ENCODE measurements around the gene SERPINA12. TPM values are rescaled to one million over a fixed set of nuclear protein-coding genes. Genes with fewer than 3 reads are reported as not detected.

The SERPINA12 gene, protein sequence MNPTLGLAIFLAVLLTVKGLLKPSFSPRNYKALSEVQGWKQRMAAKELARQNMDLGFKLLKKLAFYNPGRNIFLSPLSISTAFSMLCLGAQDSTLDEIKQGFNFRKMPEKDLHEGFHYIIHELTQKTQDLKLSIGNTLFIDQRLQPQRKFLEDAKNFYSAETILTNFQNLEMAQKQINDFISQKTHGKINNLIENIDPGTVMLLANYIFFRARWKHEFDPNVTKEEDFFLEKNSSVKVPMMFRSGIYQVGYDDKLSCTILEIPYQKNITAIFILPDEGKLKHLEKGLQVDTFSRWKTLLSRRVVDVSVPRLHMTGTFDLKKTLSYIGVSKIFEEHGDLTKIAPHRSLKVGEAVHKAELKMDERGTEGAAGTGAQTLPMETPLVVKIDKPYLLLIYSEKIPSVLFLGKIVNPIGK
- polyA plus RNA-seq = not detected
- long read RNA-seq, donor 1, partial matches to known transcripts = 36 of 36 reads
- long read RNA-seq, donor 1, other reads (novel, unspliced or antisense) = 0 of 36 reads
- long read RNA-seq, donor 2, partial matches to known transcripts = 132 of 132 reads
- long read RNA-seq, donor 2, other reads (novel, unspliced or antisense) = 0 of 132 reads
- long read RNA-seq, donor 3 = 0 reads
- long read RNA-seq, donor 4 = 0 reads
- long read RNA-seq, donor 5, partial matches to known transcripts = 46 of 46 reads
- long read RNA-seq, donor 5, other reads (novel, unspliced or antisense) = 0 of 46 reads
- long read RNA-seq, donor 6, partial matches to known transcripts = 63 of 63 reads
- long read RNA-seq, donor 6, other reads (novel, unspliced or antisense) = 0 of 63 reads
- long read RNA-seq, donor 7, partial matches to known transcripts = 5 of 12 reads
- long read RNA-seq, donor 7, other reads (novel, unspliced or antisense) = 7 of 12 reads
- long read RNA-seq, donor 8, partial matches to known transcripts = 208 of 213 reads
- long read RNA-seq, donor 8, other reads (novel, unspliced or antisense) = 5 of 213 reads
- long read RNA-seq, donor 9, partial matches to known transcripts = 84 of 84 reads
- long read RNA-seq, donor 9, other reads (novel, unspliced or antisense) = 0 of 84 reads
- long read RNA-seq, donor 10 = 0 reads
- long read RNA-seq, donor 11, partial matches to known transcripts = 132 of 132 reads
- long read RNA-seq, donor 11, other reads (novel, unspliced or antisense) = 0 of 132 reads

DNA sequence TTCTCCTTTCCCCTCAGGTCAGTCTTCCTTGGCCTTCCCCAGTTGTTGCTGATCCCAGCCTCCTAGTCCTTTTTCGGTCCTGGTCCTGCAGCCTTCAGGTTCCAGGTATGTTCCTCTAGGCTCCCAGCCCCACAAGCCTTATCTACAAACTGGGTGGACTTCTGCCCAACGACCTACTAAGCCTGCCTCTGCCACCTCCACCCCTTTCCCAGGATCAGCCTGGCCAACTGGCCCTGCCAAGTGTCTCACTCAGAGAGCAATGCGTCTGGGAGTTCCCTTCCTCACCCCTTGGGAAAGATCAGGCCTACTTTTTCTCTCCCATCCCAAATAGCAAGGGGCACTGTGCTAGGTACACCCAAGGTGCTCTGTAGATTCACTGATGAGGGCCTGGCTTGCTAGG, at the start of gene SERPINA12:
Gene SERPINA12 (minus strand): TSS at position 114 of the 400 bp plus-strand sequence. CDS start 11,072 bp downstream, outside the sequence.
- Histone ChIP-seq H3K9me3 (ENCODE audit: control insufficient read depth, low read depth, low read length) (no peaks in the 10 kb centered on the region), H3K36me3 (ENCODE audit: control insufficient read depth, insufficient read depth, low read length) (no peaks in the 10 kb centered on the region), H3K4me3 (ENCODE audit: low read length) (no peak within 1 kb of the TSS), H3K27me3 (ENCODE audit: control insufficient read depth, insufficient read depth, low read length) (no peaks in the 10 kb centered on the region), H3K27ac (ENCODE audit: low read length) (no peak within 1 kb of the TSS), H3K4me1 (ENCODE audit: control insufficient read depth, insufficient read depth, low read length) (no peaks in the 10 kb centered on the region)
- no peak for DNase-seq
- WGBS (ENCODE audit: insufficient coverage, low lambda C conversion rate) = no CpG with 5 or more reads among the region's 3 CpGs

DNA sequence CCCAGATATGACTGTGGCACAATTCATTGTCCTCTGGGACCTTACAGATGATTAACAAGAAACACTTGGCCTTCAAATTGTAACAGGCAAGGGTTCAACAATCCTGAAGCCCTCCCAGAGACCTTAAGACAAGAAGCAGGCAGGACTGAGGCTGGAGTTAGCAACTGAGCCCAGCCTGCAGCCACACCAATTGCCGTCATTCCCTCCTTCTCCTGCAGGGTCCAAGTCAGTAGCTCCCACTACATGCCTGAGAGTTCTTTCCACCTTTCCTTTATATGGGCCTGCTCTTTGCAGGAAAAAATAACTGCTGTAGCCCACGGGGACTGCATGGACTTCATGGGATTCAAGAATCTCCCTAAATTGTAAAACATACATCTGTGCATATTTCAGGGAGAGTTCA, 49.6 kb upstream of the SERPINA12 start:
- no peak for DNase-seq
- H3K27ac ChIP-seq (ENCODE audit: low read length) = no peak overlapping the region
- H3K4me1 ChIP-seq (ENCODE audit: control insufficient read depth, insufficient read depth, low read length) = peaks cover 11% of the 10 kb centered on the region
- peaks cover 4% of the 10 kb centered on the region for H3K36me3 ChIP-seq (ENCODE audit: control insufficient read depth, insufficient read depth, low read length)
- no peaks in the 10 kb centered on the region for H3K27me3 ChIP-seq (ENCODE audit: control insufficient read depth, insufficient read depth, low read length)
- H3K4me3 ChIP-seq (ENCODE audit: low read length) = no peak overlapping the region
- peaks cover 5% of the 10 kb centered on the region for H3K9me3 ChIP-seq (ENCODE audit: control insufficient read depth, low read depth, low read length)
- no CpG with 5 or more reads among the region's 2 CpGs for WGBS (ENCODE audit: insufficient coverage, low lambda C conversion rate)

DNA sequence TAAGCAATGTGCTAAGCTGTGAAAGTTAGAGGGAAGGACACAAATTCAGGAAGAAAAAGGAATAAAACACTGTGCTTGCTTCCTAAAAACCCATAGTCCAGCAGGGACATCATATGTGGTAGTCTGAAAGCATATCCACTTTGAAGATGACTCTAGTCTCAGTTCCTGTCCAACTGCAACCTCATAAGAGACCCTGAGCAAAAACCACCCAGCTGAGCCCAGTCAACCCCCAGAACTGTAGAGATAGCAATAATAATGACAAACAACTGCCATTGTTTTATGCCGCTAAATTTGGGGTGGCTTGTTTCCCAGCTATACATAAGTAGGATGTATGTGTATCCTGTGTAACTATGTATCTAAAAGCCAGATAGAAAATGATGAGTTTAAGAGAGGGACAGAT, 48.1 kb upstream of the SERPINA12 start:
- Histone ChIP-seq H3K9me3 (ENCODE audit: control insufficient read depth, low read depth, low read length) (peaks cover 5% of the 10 kb centered on the region), H3K27me3 (ENCODE audit: control insufficient read depth, insufficient read depth, low read length) (no peaks in the 10 kb centered on the region), H3K27ac (ENCODE audit: low read length) (no peak overlapping the region), H3K4me3 (ENCODE audit: low read length) (no peak overlapping the region), H3K4me1 (ENCODE audit: control insufficient read depth, insufficient read depth, low read length) (peaks cover 11% of the 10 kb centered on the region), H3K36me3 (ENCODE audit: control insufficient read depth, insufficient read depth, low read length) (no peaks in the 10 kb centered on the region)
- no CpG with 5 or more reads among the region's 1 CpG for WGBS (ENCODE audit: insufficient coverage, low lambda C conversion rate)
- no peak for DNase-seq

DNA sequence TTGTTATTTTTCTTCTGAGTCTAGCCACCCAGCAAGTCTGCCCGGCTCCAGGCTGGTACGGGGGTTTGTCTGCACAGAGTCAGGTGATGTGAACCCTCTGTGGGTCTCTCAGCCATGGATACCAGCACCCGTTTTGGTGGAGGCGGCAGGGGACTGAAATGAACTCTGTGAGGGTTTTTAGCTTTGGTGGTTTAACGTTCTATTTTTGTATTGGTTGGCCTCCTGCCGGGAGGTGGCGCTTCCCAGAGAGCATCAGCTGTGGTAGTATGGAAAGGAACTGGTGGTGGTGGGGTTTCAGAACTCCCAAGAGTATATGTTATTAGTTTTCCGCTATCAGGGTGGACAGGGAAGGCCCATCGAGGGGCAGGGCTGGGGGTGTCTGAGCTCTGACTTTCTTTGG, 46.7 kb upstream of the SERPINA12 start:
- H3K4me3 ChIP-seq (ENCODE audit: low read length) = no peak overlapping the region
- 60% methylated on average over 1 of the region's 9 CpGs for WGBS (ENCODE audit: insufficient coverage, low lambda C conversion rate)
- H3K36me3 ChIP-seq (ENCODE audit: control insufficient read depth, insufficient read depth, low read length) = no peaks in the 10 kb centered on the region
- peaks cover 5% of the 10 kb centered on the region for H3K9me3 ChIP-seq (ENCODE audit: control insufficient read depth, low read depth, low read length)
- H3K4me1 ChIP-seq (ENCODE audit: control insufficient read depth, insufficient read depth, low read length) = peaks cover 9% of the 10 kb centered on the region
- no peak for DNase-seq
- H3K27ac ChIP-seq (ENCODE audit: low read length) = no peak overlapping the region
- no peaks in the 10 kb centered on the region for H3K27me3 ChIP-seq (ENCODE audit: control insufficient read depth, insufficient read depth, low read length)

DNA sequence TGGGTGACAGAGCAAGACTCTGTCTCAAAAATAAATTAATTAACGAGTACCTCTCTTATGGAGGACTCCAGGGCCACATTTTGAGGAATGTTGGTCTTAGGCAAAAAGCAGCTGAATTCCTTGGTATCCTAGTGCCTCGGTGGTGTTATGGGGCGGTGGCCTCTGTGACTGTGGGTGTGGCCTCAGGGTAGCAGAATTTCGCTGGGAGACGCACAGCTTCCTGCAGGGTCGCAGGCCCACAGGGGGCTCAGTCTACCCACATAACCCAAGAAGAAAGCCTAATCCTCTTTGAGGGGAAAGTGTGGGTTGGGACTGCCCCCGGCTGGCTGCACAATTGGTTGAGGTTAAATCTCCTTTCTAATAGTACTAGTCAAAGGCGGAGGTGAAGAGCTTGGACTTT, 40.8 kb upstream of the SERPINA12 start:
- Histone ChIP-seq H3K4me3 (ENCODE audit: low read length) (no peak overlapping the region), H3K27ac (ENCODE audit: low read length) (no peak overlapping the region), H3K36me3 (ENCODE audit: control insufficient read depth, insufficient read depth, low read length) (no peaks in the 10 kb centered on the region), H3K27me3 (ENCODE audit: control insufficient read depth, insufficient read depth, low read length) (no peaks in the 10 kb centered on the region), H3K9me3 (ENCODE audit: control insufficient read depth, low read depth, low read length) (no peaks in the 10 kb centered on the region), H3K4me1 (ENCODE audit: control insufficient read depth, insufficient read depth, low read length) (no peaks in the 10 kb centered on the region)
- DNase-seq = no peak
- no CpG with 5 or more reads among the region's 8 CpGs for whole genome bisulfite sequencing (ENCODE audit: insufficient coverage, low lambda C conversion rate)

DNA sequence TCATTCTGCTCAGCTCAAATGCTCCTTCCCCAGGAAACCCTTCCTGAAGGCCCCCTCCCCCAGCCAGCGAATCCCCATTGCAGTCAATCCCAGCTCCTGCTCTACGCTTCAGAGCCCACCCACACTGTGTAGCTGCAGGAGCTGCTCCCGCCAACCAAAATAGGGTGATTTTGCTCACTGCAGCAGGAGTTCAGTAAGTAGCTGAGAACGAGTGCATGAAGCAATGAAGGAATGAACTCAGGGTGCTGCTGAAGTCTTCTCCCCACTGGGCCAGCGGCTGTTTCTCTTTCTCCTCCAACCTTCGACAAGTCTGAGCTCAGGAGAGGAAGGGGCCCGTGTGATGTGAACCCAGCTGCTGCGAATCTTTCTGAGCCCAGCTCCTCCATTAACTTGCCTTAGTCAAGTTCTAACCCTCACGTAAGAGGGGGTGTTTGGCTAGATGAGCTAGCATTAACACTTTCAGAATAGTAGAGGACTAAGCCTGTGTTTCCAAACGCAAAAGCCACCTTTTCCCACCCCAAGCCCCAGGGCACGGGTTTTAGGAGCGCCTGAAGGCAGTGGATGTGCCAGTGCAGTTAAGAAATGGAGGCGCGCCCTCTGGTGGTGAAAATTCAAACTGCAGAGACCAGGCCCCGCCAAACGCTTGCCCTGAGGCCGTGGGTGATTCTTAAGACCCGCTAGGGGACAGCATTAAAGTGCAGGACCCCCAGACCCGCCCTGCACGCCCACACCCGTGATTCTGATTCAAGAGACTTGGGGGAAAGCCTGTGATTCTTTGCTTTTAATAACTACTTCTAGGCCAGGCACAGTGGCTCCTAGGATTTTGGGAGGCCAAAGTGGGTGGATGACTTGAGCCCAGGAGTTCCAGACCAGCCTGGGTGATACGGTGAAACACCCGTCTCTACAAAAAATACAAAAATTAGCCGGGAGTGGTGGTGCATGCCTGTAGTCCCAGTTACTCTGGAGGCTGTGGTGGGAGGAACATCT, 40.0 kb upstream of the SERPINA12 start:
- Histone ChIP-seq H3K27me3 (ENCODE audit: control insufficient read depth, insufficient read depth, low read length) (no peaks in the 10 kb centered on the region), H3K4me1 (ENCODE audit: control insufficient read depth, insufficient read depth, low read length) (no peaks in the 10 kb centered on the region), H3K36me3 (ENCODE audit: control insufficient read depth, insufficient read depth, low read length) (no peaks in the 10 kb centered on the region), H3K9me3 (ENCODE audit: control insufficient read depth, low read depth, low read length) (no peaks in the 10 kb centered on the region), H3K27ac (ENCODE audit: low read length) (no peak overlapping the region), H3K4me3 (ENCODE audit: low read length) (no peak overlapping the region)
- no CpG with 5 or more reads among the region's 24 CpGs for WGBS (ENCODE audit: insufficient coverage, low lambda C conversion rate)
- peak in 1 of 2 donors; percentile 39 for DNase-seq

DNA sequence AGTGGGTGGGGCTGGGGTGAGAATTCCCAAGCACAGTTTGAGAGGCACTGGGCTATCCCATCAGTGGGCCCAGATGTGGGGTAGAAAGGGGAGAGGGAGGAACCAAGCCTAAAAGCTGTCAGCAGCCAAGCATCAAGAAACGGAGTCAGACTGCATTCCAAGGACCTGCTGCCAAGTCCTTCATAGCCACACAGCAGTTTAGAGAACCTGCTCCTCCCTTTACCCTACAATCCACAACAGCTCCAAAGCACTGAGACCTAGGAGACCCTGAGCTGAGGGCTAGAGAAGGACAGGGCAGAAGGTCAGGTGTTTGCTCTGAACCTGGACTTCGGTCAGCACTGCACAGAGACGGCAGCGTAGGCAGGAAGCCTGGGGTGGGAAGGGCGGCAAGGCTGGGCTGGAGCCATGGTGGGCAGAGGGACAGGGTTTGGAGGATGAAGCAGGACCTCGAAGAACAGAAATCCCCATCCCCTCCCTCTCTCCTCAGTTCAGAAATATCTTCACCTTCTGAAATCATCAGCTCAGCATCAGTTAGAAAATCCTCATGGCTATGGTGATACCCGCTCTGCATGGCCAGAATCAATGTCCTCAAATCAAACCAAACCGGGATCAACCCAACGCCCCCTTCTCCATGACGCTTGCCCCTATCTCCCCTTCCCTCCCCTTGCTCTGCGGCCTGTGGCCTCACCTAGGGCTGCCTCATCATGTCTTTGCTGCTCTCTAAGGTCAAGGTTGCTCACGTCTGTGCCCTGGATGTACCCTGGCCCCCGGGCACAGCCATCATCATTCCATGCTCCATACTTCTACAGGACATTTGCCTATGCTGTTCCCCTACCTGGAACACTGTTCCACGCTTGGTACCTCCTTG, 39.1 kb upstream of the SERPINA12 start:
- DNase-seq = no peak
- WGBS (ENCODE audit: insufficient coverage, low lambda C conversion rate) = 100% methylated on average over 1 of the region's 14 CpGs

DNA sequence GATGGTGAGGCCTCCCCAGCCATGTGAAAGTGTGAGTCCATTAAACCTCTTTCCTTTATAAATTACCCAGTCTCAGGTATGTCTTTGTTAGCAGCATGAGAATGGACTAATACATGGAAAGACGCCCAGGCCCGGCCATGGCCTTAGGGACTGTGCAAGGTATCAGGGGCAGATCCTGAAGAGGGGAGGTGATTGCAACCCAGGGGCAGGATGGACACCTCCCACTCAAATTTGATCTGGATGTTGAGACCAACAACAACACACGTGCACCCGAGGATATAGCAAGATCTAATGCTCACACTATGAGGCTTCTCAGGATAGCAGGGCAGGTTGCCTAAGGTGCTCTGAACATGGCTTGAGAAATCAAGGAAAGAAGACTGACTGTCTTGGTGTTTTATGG, 38.5 kb upstream of the SERPINA12 start:
- Histone ChIP-seq H3K27ac (ENCODE audit: low read length) (no peak overlapping the region), H3K4me1 (ENCODE audit: control insufficient read depth, insufficient read depth, low read length) (peaks cover 7% of the 10 kb centered on the region), H3K9me3 (ENCODE audit: control insufficient read depth, low read depth, low read length) (no peaks in the 10 kb centered on the region), H3K27me3 (ENCODE audit: control insufficient read depth, insufficient read depth, low read length) (no peaks in the 10 kb centered on the region), H3K36me3 (ENCODE audit: control insufficient read depth, insufficient read depth, low read length) (no peaks in the 10 kb centered on the region), H3K4me3 (ENCODE audit: low read length) (no peak overlapping the region)
- whole genome bisulfite sequencing (ENCODE audit: insufficient coverage, low lambda C conversion rate) = no CpG with 5 or more reads among the region's 4 CpGs
- no peak for DNase-seq

More for the DNA sequence above, 39.1 kb upstream of the SERPINA12 start:
- no peaks in the 10 kb centered on the region for H3K27me3 ChIP-seq (ENCODE audit: control insufficient read depth, insufficient read depth, low read length)
- no peaks in the 10 kb centered on the region for H3K9me3 ChIP-seq (ENCODE audit: control insufficient read depth, low read depth, low read length)
- H3K36me3 ChIP-seq (ENCODE audit: control insufficient read depth, insufficient read depth, low read length) = no peaks in the 10 kb centered on the region
- no peak overlapping the region for H3K27ac ChIP-seq (ENCODE audit: low read length)
- H3K4me3 ChIP-seq (ENCODE audit: low read length) = no peak overlapping the region
- H3K4me1 ChIP-seq (ENCODE audit: control insufficient read depth, insufficient read depth, low read length) = peaks cover 4% of the 10 kb centered on the region

DNA sequence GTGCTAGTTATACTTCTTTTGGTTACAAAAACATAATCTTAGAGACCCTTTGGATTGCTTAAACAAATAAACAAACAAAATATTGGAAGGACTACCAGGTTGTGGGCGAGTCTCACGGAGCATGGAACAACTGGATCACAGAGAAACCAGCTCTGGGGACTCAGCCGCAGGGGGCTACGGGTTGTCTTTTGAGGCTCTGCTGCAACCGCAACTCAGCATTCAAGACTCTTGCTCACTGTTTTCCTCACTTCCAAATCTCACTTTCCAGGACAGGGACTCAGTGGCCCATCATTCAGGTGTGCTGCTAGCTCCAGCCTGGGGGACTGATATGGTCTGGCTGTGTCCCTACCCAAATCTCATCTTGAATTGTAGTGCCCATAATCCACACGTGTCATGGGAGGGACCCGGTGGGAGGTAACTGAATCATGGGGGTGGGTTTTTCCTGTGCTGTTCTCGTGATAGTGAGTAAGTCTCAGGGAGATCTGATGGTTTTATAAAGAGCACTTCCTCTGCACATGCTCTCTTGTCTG, 37.9 kb upstream of the SERPINA12 start:
- Histone ChIP-seq H3K4me3 (ENCODE audit: low read length) (no peak overlapping the region), H3K36me3 (ENCODE audit: control insufficient read depth, insufficient read depth, low read length) (no peaks in the 10 kb centered on the region), H3K4me1 (ENCODE audit: control insufficient read depth, insufficient read depth, low read length) (peaks cover 7% of the 10 kb centered on the region), H3K27ac (ENCODE audit: low read length) (no peak overlapping the region), H3K9me3 (ENCODE audit: control insufficient read depth, low read depth, low read length) (no peaks in the 10 kb centered on the region), H3K27me3 (ENCODE audit: control insufficient read depth, insufficient read depth, low read length) (no peaks in the 10 kb centered on the region)
- WGBS (ENCODE audit: insufficient coverage, low lambda C conversion rate) = no CpG with 5 or more reads among the region's 8 CpGs
- no peak for DNase-seq

Data from large intestine (tissue), 12 donors.